Measurements from ENCODE around the gene NOP56. TPM values are rescaled to one million over a fixed set of nuclear protein-coding genes. Genes with fewer than 3 reads are reported as not detected.

Gene NOP56
- total RNA-seq, 1 donor from 2014 or later = 144 TPM

DNA sequence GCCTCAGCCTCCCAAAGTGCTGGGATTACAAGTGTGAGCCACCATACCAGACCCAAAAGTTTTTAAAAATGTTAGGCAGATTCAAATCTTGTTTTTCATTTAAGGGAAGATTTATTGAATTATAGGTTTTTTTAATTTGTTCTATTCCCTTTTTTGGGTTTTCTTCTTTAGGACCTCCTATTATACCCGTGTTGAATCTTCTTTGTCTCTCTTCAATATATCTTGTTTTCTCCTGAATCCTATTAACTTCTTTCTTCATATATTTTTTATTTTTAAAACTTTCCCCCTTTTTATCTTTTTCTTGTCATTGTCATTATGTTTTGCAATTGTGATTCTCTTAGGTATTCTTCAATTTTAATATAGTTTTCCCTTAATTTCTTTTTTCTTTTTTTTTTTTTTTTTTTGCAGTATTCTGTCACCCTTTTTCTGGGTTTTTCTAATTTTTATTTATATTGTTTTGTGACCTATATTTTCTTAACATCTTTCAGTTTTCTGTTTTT is 45.9 kb upstream of the NOP56 start:
- Mint-ChIP-seq H3K36me3 (ENCODE audit: low read depth, unreplicated experiment) (no peaks in the 10 kb centered on the region), H3K4me1 (ENCODE audit: unreplicated experiment) (no peaks in the 10 kb centered on the region), H3K9me3 (ENCODE audit: unreplicated experiment) (no peaks in the 10 kb centered on the region), H3K4me3 (ENCODE audit: unreplicated experiment) (no peak overlapping the region), H3K27me3 (ENCODE audit: unreplicated experiment) (no peaks in the 10 kb centered on the region), H3K27ac (ENCODE audit: unreplicated experiment) (no peak overlapping the region)
- TF ChIP-seq, protein P1, sequence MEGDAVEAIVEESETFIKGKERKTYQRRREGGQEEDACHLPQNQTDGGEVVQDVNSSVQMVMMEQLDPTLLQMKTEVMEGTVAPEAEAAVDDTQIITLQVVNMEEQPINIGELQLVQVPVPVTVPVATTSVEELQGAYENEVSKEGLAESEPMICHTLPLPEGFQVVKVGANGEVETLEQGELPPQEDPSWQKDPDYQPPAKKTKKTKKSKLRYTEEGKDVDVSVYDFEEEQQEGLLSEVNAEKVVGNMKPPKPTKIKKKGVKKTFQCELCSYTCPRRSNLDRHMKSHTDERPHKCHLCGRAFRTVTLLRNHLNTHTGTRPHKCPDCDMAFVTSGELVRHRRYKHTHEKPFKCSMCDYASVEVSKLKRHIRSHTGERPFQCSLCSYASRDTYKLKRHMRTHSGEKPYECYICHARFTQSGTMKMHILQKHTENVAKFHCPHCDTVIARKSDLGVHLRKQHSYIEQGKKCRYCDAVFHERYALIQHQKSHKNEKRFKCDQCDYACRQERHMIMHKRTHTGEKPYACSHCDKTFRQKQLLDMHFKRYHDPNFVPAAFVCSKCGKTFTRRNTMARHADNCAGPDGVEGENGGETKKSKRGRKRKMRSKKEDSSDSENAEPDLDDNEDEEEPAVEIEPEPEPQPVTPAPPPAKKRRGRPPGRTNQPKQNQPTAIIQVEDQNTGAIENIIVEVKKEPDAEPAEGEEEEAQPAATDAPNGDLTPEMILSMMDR (IDR thresholded peaks at IDR 0.05; ENCODE audit: unreplicated experiment) = no peak
- DNase-seq (ENCODE audit: low spot score) = no peak

DNA sequence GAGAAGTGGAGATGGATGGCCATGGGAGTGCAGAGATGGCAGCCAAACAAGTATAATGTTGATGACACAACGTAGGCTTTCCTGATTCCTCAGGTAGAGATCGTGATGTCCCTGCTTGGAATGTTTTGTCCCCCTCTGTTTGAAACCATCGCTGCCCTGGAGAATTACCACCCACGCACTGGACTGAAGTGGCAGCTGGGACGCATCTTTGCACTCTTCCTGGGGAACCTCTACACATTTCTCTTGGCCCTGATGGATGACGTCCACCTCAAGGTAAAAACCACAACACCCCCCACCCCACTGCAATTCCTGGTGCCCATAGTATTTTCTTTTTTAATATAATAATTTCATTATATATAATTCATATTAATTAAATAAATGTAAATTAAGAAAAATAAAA is 42.1 kb upstream of the NOP56 start:
- H3K27me3 Mint-ChIP-seq (ENCODE audit: unreplicated experiment) = peaks cover 2% of the 10 kb centered on the region
- H3K9me3 Mint-ChIP-seq (ENCODE audit: unreplicated experiment) = no peaks in the 10 kb centered on the region
- no peaks in the 10 kb centered on the region for H3K36me3 Mint-ChIP-seq (ENCODE audit: low read depth, unreplicated experiment)

DNA sequence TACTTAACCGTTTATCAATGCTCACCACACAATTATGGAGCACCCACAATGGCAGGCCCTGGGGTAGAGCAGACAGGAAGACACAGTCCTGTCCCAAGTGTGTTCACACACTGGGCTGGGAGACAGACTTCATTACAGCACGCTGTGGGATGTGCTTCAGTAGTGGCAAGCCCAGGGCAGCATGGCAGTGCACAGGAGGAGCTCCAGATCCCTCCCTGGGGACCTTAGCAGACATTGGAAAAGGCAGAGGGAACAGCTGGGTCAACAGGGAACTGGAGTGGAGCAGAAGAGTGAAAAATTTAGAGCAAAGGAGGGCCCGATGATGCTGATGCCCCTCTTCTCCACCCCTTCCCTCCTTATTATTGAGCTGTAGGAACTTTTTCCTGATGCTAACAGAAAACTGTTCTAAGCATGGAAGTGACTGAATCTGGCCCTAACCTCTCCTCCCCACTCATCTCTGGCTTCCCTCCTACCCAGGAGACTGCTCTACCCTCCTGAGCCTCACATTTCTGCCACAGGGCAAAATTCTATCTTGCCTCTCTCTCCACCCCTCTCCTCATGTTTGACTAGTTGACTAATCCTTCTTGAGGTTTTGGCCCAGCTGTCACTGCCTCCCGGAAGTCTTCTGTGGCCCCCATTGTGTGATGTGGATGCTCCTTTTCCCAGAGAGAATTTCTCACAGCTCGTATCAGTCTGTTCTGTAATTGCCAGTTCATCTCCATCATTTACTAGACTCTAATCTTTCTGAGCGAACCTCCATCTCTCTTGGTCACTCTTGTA is 41.3 kb upstream of the NOP56 start:
- Mint-ChIP-seq H3K27me3 (ENCODE audit: unreplicated experiment) (peaks cover 2% of the 10 kb centered on the region), H3K9me3 (ENCODE audit: unreplicated experiment) (no peaks in the 10 kb centered on the region), H3K36me3 (ENCODE audit: low read depth, unreplicated experiment) (no peaks in the 10 kb centered on the region), H3K4me3 (ENCODE audit: unreplicated experiment) (no peak overlapping the region), H3K27ac (ENCODE audit: unreplicated experiment) (no peak overlapping the region), H3K4me1 (ENCODE audit: unreplicated experiment) (no peaks in the 10 kb centered on the region)
- TF ChIP-seq, protein P1 (IDR thresholded peaks at IDR 0.05; ENCODE audit: unreplicated experiment) = no peak
- no peak for DNase-seq (ENCODE audit: low spot score)

More for the DNA sequence above, 42.1 kb upstream of the NOP56 start:
- no peak overlapping the region for H3K4me3 Mint-ChIP-seq (ENCODE audit: unreplicated experiment)
- DNase-seq (ENCODE audit: low spot score) = no peak
- no peak overlapping the region for H3K27ac Mint-ChIP-seq (ENCODE audit: unreplicated experiment)
- TF ChIP-seq, protein P1 (IDR thresholded peaks at IDR 0.05; ENCODE audit: unreplicated experiment) = no peak
- no peaks in the 10 kb centered on the region for H3K4me1 Mint-ChIP-seq (ENCODE audit: unreplicated experiment)

DNA sequence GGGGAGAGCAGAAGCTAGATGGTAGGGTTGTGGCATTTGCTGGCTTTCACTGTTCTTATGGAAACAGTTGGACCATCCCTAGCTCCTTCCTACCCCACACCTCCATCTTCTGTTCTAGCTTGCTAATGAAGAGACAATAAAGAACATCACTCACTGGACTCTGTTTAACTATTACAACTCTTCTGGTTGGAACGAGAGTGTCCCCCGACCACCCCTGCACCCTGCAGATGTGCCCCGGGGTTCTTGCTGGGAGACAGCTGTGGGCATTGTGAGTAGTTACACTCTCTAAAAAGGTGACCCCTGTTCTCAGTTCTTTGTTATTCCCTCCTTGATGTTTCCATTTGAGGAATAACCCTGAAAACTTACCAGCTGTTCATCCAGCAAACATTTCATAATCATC is 40.4 kb upstream of the NOP56 start:
- Mint-ChIP-seq H3K36me3 (ENCODE audit: low read depth, unreplicated experiment) (no peaks in the 10 kb centered on the region), H3K4me3 (ENCODE audit: unreplicated experiment) (no peak overlapping the region), H3K27me3 (ENCODE audit: unreplicated experiment) (peaks cover 2% of the 10 kb centered on the region), H3K9me3 (ENCODE audit: unreplicated experiment) (no peaks in the 10 kb centered on the region), H3K27ac (ENCODE audit: unreplicated experiment) (no peak overlapping the region), H3K4me1 (ENCODE audit: unreplicated experiment) (no peaks in the 10 kb centered on the region)
- DNase-seq (ENCODE audit: low spot score) = no peak
- TF ChIP-seq, protein P1 (IDR thresholded peaks at IDR 0.05; ENCODE audit: unreplicated experiment) = no peak

DNA sequence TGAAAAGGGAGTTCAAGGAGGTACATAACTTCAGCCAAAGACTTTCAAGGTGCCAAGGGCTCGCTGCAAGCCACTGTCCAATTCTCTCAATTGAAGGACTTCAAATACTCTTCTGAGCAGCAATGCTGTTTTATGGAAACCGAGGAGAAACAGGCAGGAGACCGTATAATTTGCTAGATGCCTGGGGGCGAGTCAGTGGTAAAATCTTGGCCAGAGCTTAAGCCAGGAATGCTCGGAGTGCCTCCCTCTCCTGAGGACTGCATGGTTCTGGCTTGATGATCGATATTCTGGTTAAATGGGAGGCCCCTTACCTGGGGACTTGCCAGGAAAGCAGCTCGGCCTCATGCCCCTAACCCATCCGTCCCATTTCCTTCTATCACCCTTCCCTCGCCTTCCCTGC is 35.8 kb upstream of the NOP56 start:
- Mint-ChIP-seq H3K27me3 (ENCODE audit: unreplicated experiment) (peaks cover 2% of the 10 kb centered on the region), H3K9me3 (ENCODE audit: unreplicated experiment) (no peaks in the 10 kb centered on the region), H3K4me3 (ENCODE audit: unreplicated experiment) (no peak overlapping the region), H3K27ac (ENCODE audit: unreplicated experiment) (no peak overlapping the region), H3K4me1 (ENCODE audit: unreplicated experiment) (no peaks in the 10 kb centered on the region), H3K36me3 (ENCODE audit: low read depth, unreplicated experiment) (no peaks in the 10 kb centered on the region)
- DNase-seq (ENCODE audit: low spot score) = no peak
- TF ChIP-seq, protein P1 (IDR thresholded peaks at IDR 0.05; ENCODE audit: unreplicated experiment) = no peak

Measured in endothelial cell (in vitro differentiated cells).